Karpas-422 (cell line): ENCODE data around the gene AMOTL1. TPM values are rescaled to one million over a fixed set of nuclear protein-coding genes. Genes with fewer than 3 reads are reported as not detected.

ENCODE experiments used
- DNase-seq: peaks from one replicate; pipeline ENCODE4 v3.0.0-alpha.2; 2015
- H2AFZ ChIP-seq: fragments of 200-600 bp; sonication (generic); 2 replicates; pipeline ENCODE4 v1.6.1; 2014; ENCODE audit warnings: antibody characterized with exemption, low read length, mixed read lengths
- H3K27ac ChIP-seq: fragments of 200-600 bp; sonication (generic); 2 replicates; pipeline ENCODE4 v1.5.1; 2014; ENCODE audit warnings: mild to moderate bottlenecking, low read length, moderate library complexity
- H3K27me3 ChIP-seq: fragments of 200-600 bp; sonication (generic); 2 replicates; pipeline ENCODE4 v1.6.1; 2014; ENCODE audit warnings: low read length, mixed read lengths
- H3K36me3 ChIP-seq: fragments of 200-600 bp; sonication (generic); 2 replicates; pipeline ENCODE4 v1.6.1; 2014; ENCODE audit warnings: low read length, mixed read lengths; ENCODE audit not compliant: insufficient read depth
- H3K4me1 ChIP-seq: fragments of 200-600 bp; sonication (generic); 2 replicates; pipeline ENCODE4 v1.6.1; 2014; ENCODE audit warnings: mild to moderate bottlenecking, low read length, mixed read lengths
- H3K4me2 ChIP-seq: fragments of 200-600 bp; sonication (generic); 2 replicates; pipeline ENCODE4 v1.6.1; 2014; ENCODE audit warnings: low read length, low read depth, mild to moderate bottlenecking; ENCODE audit not compliant: poor library complexity, severe bottlenecking
- H3K4me3 ChIP-seq: fragments of 200-600 bp; sonication (generic); 2 replicates; pipeline ENCODE4 v1.5.1; 2014; ENCODE audit warnings: mild to moderate bottlenecking, antibody characterized with exemption, low read length, mixed read lengths
- H3K79me2 ChIP-seq: fragments of 200-600 bp; sonication (generic); 2 replicates; pipeline ENCODE4 v1.6.1; 2014; ENCODE audit warnings: mild to moderate bottlenecking, low read length, mixed read lengths
- H3K9ac ChIP-seq: fragments of 200-600 bp; sonication (generic); 2 replicates; pipeline ENCODE4 v1.6.0; 2014; ENCODE audit warnings: low read length
- H3K9me2 ChIP-seq: fragments of 200-600 bp; sonication (generic), shearing (Covaris generic); replicated peaks from 2 replicates; pipeline ENCODE4 v1.6.0; 2014; ENCODE audit warnings: mild to moderate bottlenecking, low read length, moderate library complexity; ENCODE audit not compliant: insufficient read depth
- H3K9me3 ChIP-seq: fragments of 300-700, 200-600 bp; sonication (generic); 2 replicates; pipeline ENCODE4 v1.6.1; 2014; ENCODE audit warnings: low read length, mixed read lengths
- H4K20me1 ChIP-seq: fragments of 200-600 bp; sonication (generic); 2 replicates; pipeline ENCODE4 v1.6.1; 2014; ENCODE audit warnings: mild to moderate bottlenecking, antibody characterized with exemption, low read length, low read depth; ENCODE audit not compliant: insufficient read depth
- total RNA-seq: library from RNA; depleted of rRNA; stranded (reverse); fragments of >200 nt; shearing (Covaris generic); gene quantifications from 2 replicates; pipeline ENCODE4 v1.2.3, GENCODE V29; 2014; ENCODE audit warnings: low replicate concordance

Gene AMOTL1
- total RNA-seq, 1 experiment from 2014 or later: 0.04 TPM

- no peak overlapping the region for H3K4me3 ChIP-seq
- H3K27ac ChIP-seq: no peak overlapping the region
- no peaks in the 10 kb centered on the region for H3K79me2 ChIP-seq
- DNase-seq: no peak
- no peak overlapping the region for H2AFZ ChIP-seq
- H3K9me2 ChIP-seq: no peaks in the 10 kb centered on the region
- no peaks in the 10 kb centered on the region for H3K9me3 ChIP-seq
- no peaks in the 10 kb centered on the region for H3K27me3 ChIP-seq
- H3K36me3 ChIP-seq: no peaks in the 10 kb centered on the region
- no peaks in the 10 kb centered on the region for H4K20me1 ChIP-seq
- no peak overlapping the region for H3K4me2 ChIP-seq
- no peak overlapping the region for H3K9ac ChIP-seq
- no peaks in the 10 kb centered on the region for H3K4me1 ChIP-seq
These were observed 12.3 kb downstream of the AMOTL1 start for GRCh38 chr11:94780432-94780831.

GRCh38 chr11:94781837-94782236 is 13.7 kb downstream of the AMOTL1 start:
- Histone ChIP-seq H3K27ac (no peak overlapping the region), H3K27me3 (no peaks in the 10 kb centered on the region), H3K9me3 (no peaks in the 10 kb centered on the region)

GRCh38 chr11:94782446-94782845 is 14.3 kb downstream of the AMOTL1 start:
- Histone ChIP-seq H4K20me1 (no peaks in the 10 kb centered on the region), H3K79me2 (no peaks in the 10 kb centered on the region), H3K4me2 (no peak overlapping the region), H3K9me3 (no peaks in the 10 kb centered on the region), H3K27ac (no peak overlapping the region), H2AFZ (no peak overlapping the region), H3K4me1 (no peaks in the 10 kb centered on the region), H3K27me3 (no peaks in the 10 kb centered on the region), H3K36me3 (no peaks in the 10 kb centered on the region), H3K9ac (no peak overlapping the region), H3K9me2 (no peaks in the 10 kb centered on the region), H3K4me3 (no peak overlapping the region)
- DNase-seq: no peak

More at GRCh38 chr11:94781837-94782236, 13.7 kb downstream of the AMOTL1 start:
- no peaks in the 10 kb centered on the region for H3K9me2 ChIP-seq
- H3K36me3 ChIP-seq: no peaks in the 10 kb centered on the region
- no peak overlapping the region for H3K4me2 ChIP-seq
- H4K20me1 ChIP-seq: no peaks in the 10 kb centered on the region
- no peak overlapping the region for H2AFZ ChIP-seq
- no peak for DNase-seq
- no peaks in the 10 kb centered on the region for H3K4me1 ChIP-seq
- no peak overlapping the region for H3K4me3 ChIP-seq
- H3K79me2 ChIP-seq: no peaks in the 10 kb centered on the region
- H3K9ac ChIP-seq: no peak overlapping the region

- Histone ChIP-seq H3K4me3 (no peak overlapping the region), H3K4me1 (no peaks in the 10 kb centered on the region), H3K27ac (no peak overlapping the region), H2AFZ (no peak overlapping the region), H3K9me2 (no peaks in the 10 kb centered on the region), H3K9ac (no peak overlapping the region), H3K27me3 (no peaks in the 10 kb centered on the region), H4K20me1 (no peaks in the 10 kb centered on the region), H3K4me2 (no peak overlapping the region), H3K79me2 (no peaks in the 10 kb centered on the region), H3K9me3 (no peaks in the 10 kb centered on the region), H3K36me3 (no peaks in the 10 kb centered on the region)
- no peak for DNase-seq
These were observed 16.7 kb downstream of the AMOTL1 start for GRCh38 chr11:94784884-94785283.

- Histone ChIP-seq H3K4me1 (no peaks in the 10 kb centered on the region), H4K20me1 (no peaks in the 10 kb centered on the region)
These were observed 17.4 kb downstream of the AMOTL1 start for GRCh38 chr11:94785509-94785908.

GRCh38 chr11:94786264-94787126 is 18.3 kb downstream of the AMOTL1 start:
- H3K4me3 ChIP-seq: no peak overlapping the region
- H3K9ac ChIP-seq: no peak overlapping the region
- H4K20me1 ChIP-seq: no peaks in the 10 kb centered on the region
- H2AFZ ChIP-seq: no peak overlapping the region
- H3K4me2 ChIP-seq: no peak overlapping the region
- H3K9me3 ChIP-seq: no peaks in the 10 kb centered on the region
- H3K27ac ChIP-seq: no peak overlapping the region
- DNase-seq: peak; percentile 85
- H3K4me1 ChIP-seq: no peaks in the 10 kb centered on the region
- no peaks in the 10 kb centered on the region for H3K9me2 ChIP-seq
- H3K36me3 ChIP-seq: no peaks in the 10 kb centered on the region
- H3K79me2 ChIP-seq: no peaks in the 10 kb centered on the region
- H3K27me3 ChIP-seq: no peaks in the 10 kb centered on the region

More at GRCh38 chr11:94785509-94785908, 17.4 kb downstream of the AMOTL1 start:
- no peaks in the 10 kb centered on the region for H3K79me2 ChIP-seq
- DNase-seq: no peak
- no peaks in the 10 kb centered on the region for H3K9me3 ChIP-seq
- H3K27me3 ChIP-seq: no peaks in the 10 kb centered on the region
- no peak overlapping the region for H3K4me2 ChIP-seq
- no peak overlapping the region for H3K9ac ChIP-seq
- no peak overlapping the region for H2AFZ ChIP-seq
- H3K36me3 ChIP-seq: no peaks in the 10 kb centered on the region
- H3K4me3 ChIP-seq: no peak overlapping the region
- H3K9me2 ChIP-seq: no peaks in the 10 kb centered on the region
- no peak overlapping the region for H3K27ac ChIP-seq

- Histone ChIP-seq H3K4me1 (no peaks in the 10 kb centered on the region), H3K9me2 (no peaks in the 10 kb centered on the region), H3K36me3 (no peaks in the 10 kb centered on the region), H3K27ac (no peak overlapping the region), H2AFZ (no peak overlapping the region), H3K79me2 (no peaks in the 10 kb centered on the region), H3K9me3 (no peaks in the 10 kb centered on the region), H4K20me1 (no peaks in the 10 kb centered on the region), H3K4me3 (no peak overlapping the region), H3K9ac (no peak overlapping the region), H3K4me2 (no peak overlapping the region), H3K27me3 (no peaks in the 10 kb centered on the region)
- no peak for DNase-seq
These were observed 19.6 kb downstream of the AMOTL1 start for GRCh38 chr11:94787801-94788200.

- H3K4me2 ChIP-seq: no peak overlapping the region
- no peaks in the 10 kb centered on the region for H3K9me2 ChIP-seq
- H3K9ac ChIP-seq: no peak overlapping the region
These were observed 20.2 kb downstream of the AMOTL1 start for GRCh38 chr11:94788396-94788795.

More at GRCh38 chr11:94788396-94788795, 20.2 kb downstream of the AMOTL1 start:
- no peaks in the 10 kb centered on the region for H3K4me1 ChIP-seq
- no peak for DNase-seq
- H3K9me3 ChIP-seq: no peaks in the 10 kb centered on the region
- H3K27me3 ChIP-seq: no peaks in the 10 kb centered on the region
- no peak overlapping the region for H3K27ac ChIP-seq
- no peak overlapping the region for H3K4me3 ChIP-seq
- H3K79me2 ChIP-seq: no peaks in the 10 kb centered on the region
- H3K36me3 ChIP-seq: no peaks in the 10 kb centered on the region
- no peak overlapping the region for H2AFZ ChIP-seq
- no peaks in the 10 kb centered on the region for H4K20me1 ChIP-seq
